HepG2 (cell line): ENCODE data around the gene POLR3K. TPM values are rescaled to one million over a fixed set of nuclear protein-coding genes. Genes with fewer than 3 reads are reported as not detected.

Experiments
- ATAC-seq: fragments of 200-7000 bp; cut with Tn5 transposase; 3 replicates; pipeline ENCODE4 v1.9.1; 2020; ENCODE audit warnings: mild to moderate bottlenecking, moderate library complexity
- BruUV-seq: library from RNA; stranded (reverse); fragments of 400-500 nt; replicated peaks from 2 replicates; lab custom pipeline; 2021; lab: Mats Ljungman, UMichigan
- CTCF ChIA-PET: fragments of 300-600 bp; formaldehyde crosslinking; extraction: SDS; loops from one replicate; lab custom pipeline; 2021; ENCODE audit warnings: low total read pairs, inconsistent platforms, low intra/inter-chr PET ratio; lab: Yijun Ruan, JAX
- POLR2A ChIA-PET: fragments of 350-600 bp; sonication (Branson Sonifier 250); formaldehyde crosslinking; loops from one replicate; lab custom pipeline; 2020; ENCODE audit warnings: antibody characterized with exemption, inconsistent platforms; lab: Yijun Ruan, JAX
- DNase-seq: peaks from one replicate; pipeline ENCODE4 v3.0.0-alpha.2; 2015; ENCODE audit warnings: low spot score
- FAIRE-seq: peaks from 3 replicates; lab custom pipeline; 2011; peaks lifted over from hg19 to GRCh38; lab: Jason Lieb, UNC
- H2AFZ ChIP-seq: one replicate; pipeline ENCODE4 v1.6.1; 2011; ENCODE audit warnings: low read length, inconsistent platforms
- H3K27ac ChIP-seq: fragments of 300-600 bp; 3 replicates; pipeline ENCODE4 v1.8.0; 2011; ENCODE audit warnings: mixed run types, mild to moderate bottlenecking, mixed read lengths, low read length, inconsistent platforms; ENCODE audit not compliant: insufficient read depth; ENCODE audit errors: extremely low read length
- H3K27me3 ChIP-seq, 2 experiments: fragments of 200-600 bp in 1 of 2; 2 replicates in 1 of 2; 3 replicates in 1 of 2; pipeline versions ENCODE4 v1.6.0 to v1.8.0; 2011; ENCODE audit warnings: low read length in 2 of 2, mild to moderate bottlenecking in 2 of 2, moderate library complexity in 2 of 2, inconsistent platforms in 1 of 2; ENCODE audit not compliant: insufficient read depth in 2 of 2, control insufficient read depth in 1 of 2
- H3K36me3 ChIP-seq, 2 experiments: fragments of 200-600 bp in 1 of 2; replicated peaks in 1 of 2; 2 replicates in 1 of 2; 3 replicates in 1 of 2; pipeline versions ENCODE4 v1.5.1 to v1.8.0; 2011; ENCODE audit warnings: low read length in 2 of 2, inconsistent platforms in 1 of 2; ENCODE audit not compliant: insufficient read depth in 2 of 2, control insufficient read depth in 1 of 2
- H3K4me1 ChIP-seq: 2 replicates; pipeline ENCODE4 v1.5.1; 2012; ENCODE audit warnings: low read length, inconsistent platforms; ENCODE audit not compliant: insufficient read depth
- H3K4me2 ChIP-seq: 2 replicates; pipeline ENCODE4 v1.6.0; 2011; ENCODE audit warnings: low read depth, low read length, inconsistent platforms
- H3K4me3 ChIP-seq, 3 experiments: fragments of 200-600 bp in 1 of 3; sonication (generic), shearing (Covaris generic) in 1 of 3; replicated peaks in 1 of 3; 2 replicates each; pipeline ENCODE4 v1.5.1; 2011 to 2016; ENCODE audit warnings: low read length in 3 of 3, inconsistent platforms in 2 of 3, low read depth in 2 of 3, mild to moderate bottlenecking in 2 of 3, control low read depth in 1 of 3, mixed read lengths in 1 of 3; ENCODE audit not compliant: insufficient read depth in 1 of 3
- H3K79me2 ChIP-seq: one replicate; pipeline ENCODE4 v1.6.1; 2011; ENCODE audit warnings: low read length, inconsistent platforms; ENCODE audit not compliant: insufficient read depth
- H3K9ac ChIP-seq: 2 replicates; pipeline ENCODE4 v1.6.0; 2011; ENCODE audit warnings: mild to moderate bottlenecking, low read depth, low read length, inconsistent platforms; ENCODE audit not compliant: insufficient read depth
- H3K9me3 ChIP-seq: 2 replicates; pipeline ENCODE4 v1.5.1; 2012; ENCODE audit warnings: mild to moderate bottlenecking, low read length
- H4K20me1 ChIP-seq: 2 replicates; pipeline ENCODE4 v1.6.0; 2011; ENCODE audit warnings: inconsistent platforms, mild to moderate bottlenecking, low read length, moderate library complexity; ENCODE audit not compliant: insufficient read depth
- ASH2L ChIP-seq: fragments of 300-600, 200-600 bp; sonication (generic); IDR thresholded peaks from 2 replicates; pipeline ENCODE4 v1.7.0; 2017; ENCODE audit warnings: low read depth, mild to moderate bottlenecking, moderate library complexity, mixed read lengths, low read length; ENCODE audit not compliant: insufficient read length
- BCL3 ChIP-seq: sonication (generic); formaldehyde crosslinking; IDR thresholded peaks from 2 replicates; pipeline ENCODE4 v1.5.1; 2020; ENCODE audit warnings: mild to moderate bottlenecking, missing genetic modification reagents, moderate library complexity
- DPF2 ChIP-seq: sonication (generic); formaldehyde crosslinking; IDR thresholded peaks from 2 replicates; pipeline ENCODE4 v1.4.0; 2020; ENCODE audit warnings: mild to moderate bottlenecking, low read depth, missing genetic modification reagents, borderline replicate concordance
- HOXD1 ChIP-seq: sonication (generic); formaldehyde crosslinking; IDR thresholded peaks from 2 replicates; pipeline ENCODE4 v1.5.0; 2020; ENCODE audit warnings: missing genetic modification reagents
- KLF15 ChIP-seq: sonication (generic); formaldehyde crosslinking; IDR thresholded peaks from 2 replicates; pipeline ENCODE4 v1.8.1; 2023; ENCODE audit warnings: borderline replicate concordance, mild to moderate bottlenecking, inconsistent platforms, missing genetic modification reagents, mixed read lengths
- MED1 ChIP-seq: sonication (generic); formaldehyde crosslinking; IDR thresholded peaks from 2 replicates; pipeline ENCODE4 v1.4.0; 2020; ENCODE audit warnings: missing genetic modification reagents
- PAX8 ChIP-seq: sonication (generic); formaldehyde crosslinking; IDR thresholded peaks from 2 replicates; pipeline ENCODE4 v1.8.0; 2022; ENCODE audit warnings: mild to moderate bottlenecking, missing genetic modification reagents, borderline replicate concordance
- PHF8 ChIP-seq: sonication (generic); formaldehyde crosslinking; IDR thresholded peaks from 2 replicates; pipeline ENCODE4 v1.5.0; 2020; ENCODE audit warnings: missing genetic modification reagents
- SAP130 ChIP-seq: IDR thresholded peaks from 2 replicates; pipeline ENCODE4 v1.6.1; 2016; ENCODE audit warnings: low read depth
- STAT5B ChIP-seq: sonication (generic); formaldehyde crosslinking; IDR thresholded peaks from 2 replicates; pipeline ENCODE4 v1.4.0; 2020; ENCODE audit warnings: missing genetic modification reagents
- TP53 ChIP-seq: sonication (generic); formaldehyde crosslinking; conservative IDR thresholded peaks from 2 replicates; pipeline ENCODE4 v1.4.0; 2020; ENCODE audit warnings: missing genetic modification reagents
- ZNF746 ChIP-seq: sonication (generic); formaldehyde crosslinking; IDR thresholded peaks from 2 replicates; pipeline ENCODE4 v1.8.0; 2022; ENCODE audit warnings: mild to moderate bottlenecking, missing genetic modification reagents
- ZNF782 ChIP-seq: sonication (generic); formaldehyde crosslinking; IDR thresholded peaks from 2 replicates; pipeline ENCODE4 v1.4.0; 2020; ENCODE audit warnings: missing genetic modification reagents, mild to moderate bottlenecking, borderline replicate concordance
- ZNF879 ChIP-seq: sonication (generic); formaldehyde crosslinking; IDR thresholded peaks from 2 replicates; pipeline ENCODE4 v1.8.1; 2023; ENCODE audit warnings: missing genetic modification reagents
- WGBS: methylation state at CpG from one replicate; pipeline ENCODE4 v1.1.6; 2017; ENCODE audit warnings: low lambda C conversion rate; 5-methylcytosine and 5-hydroxymethylcytosine counted together
- in situ Hi-C: cut with HindIII; loops from 2 replicates; pipeline ENCODE4 v1.10.0; 2017; ENCODE audit warnings: low pct_unique_long_range_greater_than_20kb; ENCODE audit not compliant: extremely low pct_ligation_motif_present
- intact Hi-C: fragments of 100-400 bp; cut with micrococcal nuclease; formaldehyde crosslinking; loops from one replicate; pipeline ENCODE4 v1.10.0; 2022; ENCODE audit not compliant: unreplicated experiment
- polyA plus RNA-seq, 8 experiments: library from polyadenylated mRNA; depleted of rRNA in 3 of 8; stranded (reverse) in 7 of 8; unstranded in 1 of 8; fragments of >200 nt; fragmentation: Illumina TruSeq in 4 of 8; extraction: Trizol in 4 of 8; gene quantifications; 2 replicates each; pipeline versions ENCODE4 v1.2.1 to v1.2.3, GENCODE V29; 2011 to 2016; ENCODE audit warnings: low read depth in 4 of 8, missing spikeins in 1 of 8, mixed read lengths in 1 of 8; ENCODE audit not compliant: insufficient read depth in 1 of 8
- total RNA-seq, 5 experiments: library from RNA; depleted of rRNA; stranded (reverse); fragments of >200 nt; fragmentation: Illumina TruSeq; extraction: Trizol; gene quantifications; 2 replicates each; pipeline ENCODE4 v1.2.3, GENCODE V29; 2016; ENCODE audit warnings: low read depth in 1 of 5
- TF ChIP-seq, protein P1 (sequence below): sonication (generic); formaldehyde crosslinking; IDR thresholded peaks from 2 replicates; pipeline ENCODE4 v1.4.0; 2020; ENCODE audit warnings: mild to moderate bottlenecking, missing genetic modification reagents
- TF ChIP-seq, protein P2 (sequence below): sonication (generic); formaldehyde crosslinking; IDR thresholded peaks from 2 replicates; pipeline ENCODE4 v1.5.0; 2020; ENCODE audit warnings: missing genetic modification reagents

POLR3K gene
- total and polyA plus RNA-seq, 2 of the 13 experiments (the other 11 are each of a cell fraction or from before 2014, with no cell fraction given) = 14.8 to 18.8 TPM

DNA sequence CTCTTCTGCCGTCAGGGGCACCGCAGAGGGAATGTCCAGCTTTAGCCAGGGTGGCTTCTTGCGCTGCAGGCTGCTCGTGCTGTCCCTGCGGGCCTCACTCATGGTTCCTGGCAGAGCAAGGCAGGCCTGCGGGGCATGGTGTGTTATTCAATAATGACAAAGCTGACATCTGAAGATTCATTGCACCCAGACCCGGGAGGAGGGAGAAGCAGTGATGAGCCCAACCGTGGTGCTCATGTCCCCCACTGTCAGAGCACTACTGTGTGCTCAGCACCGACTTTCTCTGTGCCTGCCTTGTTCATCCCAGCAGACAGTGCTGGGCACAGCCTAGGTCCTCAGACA lies 11.5 kb upstream of the POLR3K start:
- FAIRE-seq (no peak), DNase-seq (no peak), ATAC-seq (no peak)
- Histone ChIP-seq H3K9me3 (no peaks in the 10 kb centered on the region), H3K4me1 (peaks cover 40% of the 10 kb centered on the region), H3K27me3 (no peaks in the 10 kb centered on the region), H3K4me3 (no peak overlapping the region), H3K9ac (no peak overlapping the region), H3K79me2 (no peaks in the 10 kb centered on the region), H3K27ac (no peak overlapping the region), H4K20me1 (peaks cover 9% of the 10 kb centered on the region; the same call in 1 of the 2 replicates), H3K36me3 (peaks cover 0 to 1% of the 10 kb centered on the region in 2 experiments; a peak in 2 of 5 replicates), H2AFZ (no peak overlapping the region), H3K4me2 (no peak overlapping the region)
- no TSS peak for BruUV-seq
- WGBS = 71% methylated on average over 3 of the region's 9 CpGs
- CTCF ChIA-PET = interaction anchor here (1.3 to 5.1 kb wide), 5 partner anchors 11 to 116 kb away, joined by 4 to 155 read pairs (median 8); partner anchors contain the start of gene HBQ1
- intact Hi-C loops (loop anchor here (1.0 kb wide), 2 partner anchors 32 to 116 kb away; no protein-coding TSS in a partner anchor), in situ Hi-C loops (no loop called here)
- no peak for TF ChIP-seq TP53 (CRISPR knock-in tag)
- no peak for TF ChIP-seq MED1 (CRISPR knock-in tag)
- TF ChIP-seq ZNF746 (CRISPR knock-in tag) = no peak
- TF ChIP-seq, protein P1, sequence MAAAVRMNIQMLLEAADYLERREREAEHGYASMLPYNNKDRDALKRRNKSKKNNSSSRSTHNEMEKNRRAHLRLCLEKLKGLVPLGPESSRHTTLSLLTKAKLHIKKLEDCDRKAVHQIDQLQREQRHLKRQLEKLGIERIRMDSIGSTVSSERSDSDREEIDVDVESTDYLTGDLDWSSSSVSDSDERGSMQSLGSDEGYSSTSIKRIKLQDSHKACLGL (CRISPR knock-in tag) = no peak
- TF ChIP-seq ZNF879 = no peak
- TF ChIP-seq STAT5B = no peak
- no peak for TF ChIP-seq ASH2L
- TF ChIP-seq DPF2 = no peak
- no peak for TF ChIP-seq KLF15 (CRISPR knock-in tag)
- no peak for TF ChIP-seq SAP130 (CRISPR knock-in tag)
- TF ChIP-seq ZNF782 (CRISPR knock-in tag) = no peak
- no peak for TF ChIP-seq PAX8 (CRISPR knock-in tag)
- no peak for TF ChIP-seq PHF8 (CRISPR knock-in tag)
- TF ChIP-seq, protein P2, sequence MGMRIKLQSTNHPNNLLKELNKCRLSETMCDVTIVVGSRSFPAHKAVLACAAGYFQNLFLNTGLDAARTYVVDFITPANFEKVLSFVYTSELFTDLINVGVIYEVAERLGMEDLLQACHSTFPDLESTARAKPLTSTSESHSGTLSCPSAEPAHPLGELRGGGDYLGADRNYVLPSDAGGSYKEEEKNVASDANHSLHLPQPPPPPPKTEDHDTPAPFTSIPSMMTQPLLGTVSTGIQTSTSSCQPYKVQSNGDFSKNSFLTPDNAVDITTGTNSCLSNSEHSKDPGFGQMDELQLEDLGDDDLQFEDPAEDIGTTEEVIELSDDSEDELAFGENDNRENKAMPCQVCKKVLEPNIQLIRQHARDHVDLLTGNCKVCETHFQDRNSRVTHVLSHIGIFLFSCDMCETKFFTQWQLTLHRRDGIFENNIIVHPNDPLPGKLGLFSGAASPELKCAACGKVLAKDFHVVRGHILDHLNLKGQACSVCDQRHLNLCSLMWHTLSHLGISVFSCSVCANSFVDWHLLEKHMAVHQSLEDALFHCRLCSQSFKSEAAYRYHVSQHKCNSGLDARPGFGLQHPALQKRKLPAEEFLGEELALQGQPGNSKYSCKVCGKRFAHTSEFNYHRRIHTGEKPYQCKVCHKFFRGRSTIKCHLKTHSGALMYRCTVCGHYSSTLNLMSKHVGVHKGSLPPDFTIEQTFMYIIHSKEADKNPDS = no peak
- no peak for TF ChIP-seq BCL3
- no peak for TF ChIP-seq HOXD1 (CRISPR knock-in tag)
- POLR2A ChIA-PET = no interaction called here
